Cerebellar nuclear complex (tissue), 1 donor: ENCODE measurements around the gene CMTM8.

Experiments used
- DNase-seq, 2 experiments: peaks; one replicate each; lab custom pipeline; 2025; lab: John Stamatoyannopoulos, UW

CMTM8 gene

GRCh38 chr3:32307591-32307990 lies 69.1 kb downstream of the CMTM8 start:
- DNase-seq: no peak

DNA sequence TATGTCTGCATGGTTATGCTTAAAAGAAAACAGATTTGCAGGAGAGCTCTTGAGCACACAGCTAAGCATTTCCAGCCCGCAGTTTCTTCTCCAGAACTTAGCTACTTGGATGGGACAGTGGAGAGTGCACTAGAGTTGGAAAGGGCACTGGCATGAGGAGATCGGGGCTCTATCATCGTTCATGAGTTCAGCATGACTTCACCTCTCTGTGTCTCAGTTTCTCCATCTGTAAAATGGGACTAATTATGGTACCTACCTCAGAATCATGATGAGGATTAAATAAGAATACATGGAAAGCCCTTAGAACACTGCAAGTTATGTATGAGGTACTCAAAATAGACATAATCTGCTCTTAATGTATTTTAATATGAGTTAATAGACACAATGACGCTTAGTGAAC lies 69.9 kb downstream of the CMTM8 start:
- DNase-seq: no peak

GRCh38 chr3:32309654-32310242 lies 71.3 kb downstream of the CMTM8 start:
- DNase-seq: peak in 1 of 2 experiments; percentile 45

- peak; percentile 71 to 96 for DNase-seq
Observed at GRCh38 chr3:32310336-32310735, 71.9 kb downstream of the CMTM8 start.

GRCh38 chr3:32310918-32311839 lies 72.7 kb downstream of the CMTM8 start:
- DNase-seq: peak; percentile 59 to 81

DNA sequence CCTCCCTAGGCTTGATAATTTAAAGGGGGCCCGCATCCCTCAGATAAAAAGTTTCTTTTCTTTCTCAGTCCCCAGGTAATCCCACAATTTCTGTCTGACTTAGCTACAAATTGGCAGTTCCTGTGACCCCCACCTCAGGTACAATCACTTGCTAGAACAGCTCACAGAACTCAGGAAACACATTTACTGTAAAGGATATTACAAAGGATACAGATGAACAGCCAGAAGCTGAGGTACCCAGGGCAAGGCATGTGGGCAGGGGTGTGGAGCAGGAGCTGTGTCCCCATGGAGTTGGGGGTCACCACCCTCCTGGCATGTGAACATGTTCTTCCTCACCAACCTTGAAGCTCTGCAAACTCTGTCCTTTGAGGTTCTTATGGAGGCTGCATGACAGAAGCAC lies 73.8 kb downstream of the CMTM8 start:
- DNase-seq: no peak

DNA sequence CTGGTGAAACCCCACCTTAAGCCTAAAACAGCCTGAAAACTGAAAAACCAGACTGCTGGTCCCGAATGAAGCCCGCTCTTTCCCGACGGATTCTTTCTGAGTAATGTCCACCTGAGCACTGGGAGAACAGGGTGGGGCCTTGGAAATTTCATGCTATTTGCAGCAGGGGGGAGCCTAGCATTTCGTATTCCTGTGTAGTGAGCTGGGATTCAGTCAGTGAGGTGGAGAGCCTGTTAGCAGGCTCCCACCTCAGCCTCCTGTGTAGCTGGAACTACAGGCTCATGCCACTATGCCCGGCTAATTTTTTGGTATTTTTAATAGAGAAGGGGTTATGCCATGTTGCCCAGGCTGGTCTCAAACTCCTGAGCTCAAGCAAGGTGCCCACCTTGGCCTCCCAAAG lies 74.7 kb downstream of the CMTM8 start:
- DNase-seq: no peak

DNA sequence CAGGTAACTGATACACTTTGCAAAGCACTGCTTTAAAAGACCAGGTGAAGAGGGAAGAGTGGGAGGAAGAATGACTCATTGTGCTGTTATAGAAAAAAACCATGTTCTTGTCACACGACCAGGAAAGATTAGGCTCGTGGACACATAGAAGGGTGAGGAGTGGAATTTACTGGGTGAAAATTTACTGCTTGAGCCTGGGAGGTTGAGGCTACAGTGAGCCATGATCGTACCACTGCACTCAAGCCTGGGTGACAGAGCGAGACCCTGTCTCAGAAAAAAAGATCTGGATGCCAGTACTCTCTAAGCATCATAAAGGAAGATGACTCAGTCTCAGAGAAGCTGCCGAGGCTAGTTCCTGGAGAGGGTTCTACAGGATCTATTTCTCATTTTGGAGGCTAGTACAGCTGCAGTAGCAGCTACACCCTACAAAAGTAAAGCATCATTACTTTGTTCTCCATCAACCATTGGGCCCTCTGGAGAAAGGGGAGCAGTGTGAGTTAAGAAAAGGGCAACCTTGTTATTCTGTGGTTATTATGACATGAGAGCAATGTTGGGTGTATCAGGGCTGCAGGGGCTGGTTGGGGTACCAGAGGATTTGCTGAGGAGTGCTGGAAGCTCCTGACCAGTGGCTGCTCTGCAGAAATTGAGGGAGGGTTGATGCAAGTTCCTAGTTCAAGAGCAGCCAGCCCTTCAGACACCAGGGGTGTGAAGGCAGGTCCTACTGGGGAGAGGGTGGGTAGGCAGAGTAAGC lies 75.4 kb downstream of the CMTM8 start:
- no peak for DNase-seq

DNA sequence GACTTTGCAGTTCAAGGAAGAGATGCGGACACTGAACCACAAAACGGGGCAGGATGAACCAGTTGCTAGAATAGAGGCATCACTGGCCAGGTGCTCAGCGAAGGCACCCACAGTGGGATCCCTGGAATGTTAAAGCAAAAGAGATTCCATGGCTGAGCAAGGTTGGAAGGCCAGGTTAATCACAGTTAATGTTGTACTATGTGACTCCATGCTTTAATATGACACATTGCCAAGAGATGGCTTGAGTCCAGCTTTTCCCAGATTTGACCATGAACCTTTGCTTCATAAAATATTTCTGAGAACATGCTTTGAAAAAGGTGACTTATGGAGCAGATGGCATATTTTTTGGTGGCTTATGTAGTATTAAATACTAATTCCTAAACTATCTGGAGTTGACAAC lies 77.0 kb downstream of the CMTM8 start:
- DNase-seq: peak in 1 of 2 experiments; percentile 5

DNA sequence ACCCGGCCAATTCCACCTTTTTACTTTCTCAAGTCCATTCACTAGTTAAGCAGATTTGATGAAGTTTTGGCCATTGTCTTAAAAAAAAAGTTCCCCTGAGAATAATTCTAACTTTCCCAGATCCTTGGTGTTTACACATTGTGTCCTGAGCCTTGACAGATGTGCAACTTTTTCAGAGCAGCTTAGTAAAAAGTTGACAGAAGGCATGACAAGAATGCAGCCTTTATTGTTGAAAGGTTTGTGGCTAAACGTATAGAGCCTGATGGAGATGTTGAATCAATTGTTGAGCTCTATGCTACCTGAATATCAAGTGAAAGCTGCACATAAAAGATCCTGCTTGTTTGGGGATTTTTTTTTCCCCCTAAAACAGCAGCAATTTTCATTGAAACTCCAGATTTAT lies 77.8 kb downstream of the CMTM8 start:
- no peak for DNase-seq

GRCh38 chr3:32316976-32317375 lies 78.5 kb downstream of the CMTM8 start:
- no peak for DNase-seq

- no peak for DNase-seq
Observed at GRCh38 chr3:32319607-32320006, 81.1 kb downstream of the CMTM8 start.

DNA sequence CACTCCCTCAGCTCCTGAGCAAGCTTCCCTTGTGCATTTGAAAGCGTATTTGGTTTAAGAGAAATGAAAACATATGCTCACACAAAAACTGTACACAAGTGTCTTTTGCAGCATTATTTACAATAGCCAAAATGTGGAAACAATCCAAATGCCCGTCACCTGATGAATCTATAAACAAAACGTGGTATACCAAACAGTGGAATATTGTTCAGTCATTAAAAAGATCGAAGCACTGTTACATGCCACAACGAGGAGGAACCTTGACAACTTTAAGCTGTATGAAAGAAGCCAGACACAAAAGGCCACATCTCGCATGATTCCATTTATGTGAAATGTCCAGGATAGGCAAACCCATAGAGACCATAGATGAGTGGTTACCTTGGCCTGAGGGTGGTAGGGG lies 81.6 kb downstream of the CMTM8 start:
- DNase-seq: no peak

DNA sequence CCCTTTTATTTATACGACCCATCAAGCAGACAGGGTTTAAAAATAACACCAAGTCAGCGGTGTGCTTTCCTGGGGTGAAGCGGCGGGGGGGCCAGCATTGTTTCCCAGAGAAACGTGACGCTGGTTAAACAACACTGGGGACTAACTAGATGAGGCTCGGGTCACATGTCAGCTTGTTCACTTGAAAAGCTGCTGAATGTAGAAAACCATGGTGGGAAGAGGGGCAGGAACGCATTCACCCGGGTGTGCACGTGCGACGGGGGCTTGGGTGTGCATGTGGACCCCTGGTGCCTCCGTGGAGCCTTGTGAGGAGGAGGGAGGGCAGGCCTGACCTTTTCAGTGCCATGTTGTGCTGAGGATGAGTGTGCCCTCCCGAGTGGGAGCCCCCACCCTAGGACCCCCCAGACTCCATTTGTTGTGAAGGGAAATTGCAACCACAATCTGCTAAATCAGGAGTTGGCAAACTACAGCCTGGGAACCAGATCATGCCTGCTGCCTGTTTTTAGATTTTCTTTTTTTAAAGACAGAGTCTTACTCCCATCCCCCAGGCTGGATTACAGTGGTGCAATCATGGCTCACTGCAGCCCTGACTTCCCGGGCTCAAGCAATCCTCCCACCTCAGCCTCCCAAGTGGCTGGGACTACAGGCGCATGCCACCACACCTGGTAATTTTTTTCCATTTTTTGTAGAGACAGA lies 82.8 kb downstream of the CMTM8 start:
- DNase-seq: no peak

DNA sequence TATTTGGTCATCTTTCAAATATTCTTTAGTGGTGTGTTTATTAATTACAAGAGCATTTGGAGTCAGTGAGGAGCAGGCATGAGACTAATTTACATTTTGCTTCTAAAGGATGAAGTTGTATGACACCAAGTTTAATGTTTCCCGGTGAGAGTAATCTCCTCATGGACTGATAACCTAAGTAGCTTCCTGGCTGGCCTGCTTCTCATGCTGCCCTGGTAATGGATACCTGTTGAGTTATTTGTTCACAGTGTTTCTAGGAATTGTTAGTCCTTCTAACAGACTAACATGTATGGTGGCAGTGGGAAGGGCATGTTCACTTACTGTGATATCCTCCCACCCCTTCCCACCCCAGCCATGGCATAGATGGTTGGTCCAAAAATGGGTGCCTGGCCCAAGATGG lies 83.8 kb downstream of the CMTM8 start:
- DNase-seq: no peak

GRCh38 chr3:32323604-32324003 lies 85.1 kb downstream of the CMTM8 start:
- no peak for DNase-seq

DNA sequence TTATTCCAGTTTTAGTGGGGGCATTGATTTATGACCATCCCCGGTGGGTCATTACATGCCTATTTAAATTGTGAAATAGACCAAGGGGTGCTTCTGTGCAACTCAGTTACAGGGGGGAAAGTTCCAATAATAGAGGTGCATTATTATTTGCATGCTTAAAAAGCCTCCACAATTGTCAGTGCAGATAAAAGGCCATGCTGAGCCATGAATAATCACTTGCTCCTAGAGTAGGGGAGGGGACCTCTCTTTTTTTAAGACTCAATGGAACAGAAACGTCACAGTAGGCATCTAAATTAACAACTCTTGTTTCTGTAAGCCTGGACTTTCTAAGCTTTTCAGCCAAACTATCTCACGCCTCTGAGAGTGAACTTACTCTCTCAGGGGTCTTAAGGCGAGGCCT lies 86.7 kb downstream of the CMTM8 start:
- DNase-seq: no peak

GRCh38 chr3:32325927-32326326 lies 87.4 kb downstream of the CMTM8 start:
- peak in 1 of 2 experiments; percentile 24 for DNase-seq

DNA sequence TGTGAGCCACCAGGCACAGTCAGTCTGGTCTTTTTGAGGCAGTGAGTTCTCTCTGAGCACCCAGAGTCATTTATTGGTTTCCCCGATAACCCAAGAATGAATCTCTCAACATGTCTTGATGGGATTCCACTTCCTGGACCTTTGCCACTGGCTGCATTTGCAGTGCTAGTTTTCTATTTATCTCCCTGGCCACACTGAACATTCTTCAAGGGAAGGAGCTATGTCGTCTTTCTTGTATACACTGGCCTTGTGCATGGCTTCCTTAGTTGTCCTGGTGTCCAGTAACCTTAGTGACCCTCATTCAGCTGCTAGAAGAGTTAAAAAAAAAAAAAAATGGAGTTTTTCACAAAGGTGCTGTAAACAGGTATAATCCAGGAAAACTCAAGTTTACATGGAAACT lies 88.3 kb downstream of the CMTM8 start:
- DNase-seq: no peak

DNA sequence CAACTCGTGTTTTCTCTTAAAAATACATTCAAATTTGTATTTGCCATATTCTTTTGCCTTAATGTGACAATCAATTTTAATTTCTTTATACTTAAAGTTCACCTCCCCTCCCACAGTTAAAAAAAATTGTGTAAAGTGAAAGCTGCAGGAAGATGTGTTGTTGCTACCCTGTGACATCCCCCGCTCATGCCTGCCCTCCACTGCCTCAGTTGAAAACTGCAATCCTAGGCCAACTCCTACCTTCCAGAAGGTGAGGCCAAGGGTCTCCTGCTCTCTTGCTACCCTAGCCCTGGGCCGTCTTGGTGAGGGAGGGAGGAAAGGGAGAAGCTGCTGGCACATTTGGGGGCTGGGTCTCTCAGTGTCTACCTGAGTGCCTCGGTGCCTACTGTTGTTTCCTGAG lies 96.2 kb downstream of the CMTM8 start:
- DNase-seq: no peak

GRCh38 chr3:32335365-32336112 lies 97.1 kb downstream of the CMTM8 start:
- DNase-seq: no peak
